Fibroblast of skin of left biceps (primary cell): ENCODE measurements around the gene FOXJ1.
A peak's percentile ranks its signal among the peaks of the same experiment; 100 is the strongest.
"Not testable (repeated sequence)": the region's sequence is repeated elsewhere in the genome, so short reads cannot be mapped to it uniquely, and the experiment has no call there.

ENCODE experiments used
- DNase-seq, 2 experiments: peaks; one replicate each; pipeline ENCODE4 v3.0.0-alpha.2; 2013; ENCODE audit warnings: low read depth in 2 of 2

The FOXJ1 gene, protein sequence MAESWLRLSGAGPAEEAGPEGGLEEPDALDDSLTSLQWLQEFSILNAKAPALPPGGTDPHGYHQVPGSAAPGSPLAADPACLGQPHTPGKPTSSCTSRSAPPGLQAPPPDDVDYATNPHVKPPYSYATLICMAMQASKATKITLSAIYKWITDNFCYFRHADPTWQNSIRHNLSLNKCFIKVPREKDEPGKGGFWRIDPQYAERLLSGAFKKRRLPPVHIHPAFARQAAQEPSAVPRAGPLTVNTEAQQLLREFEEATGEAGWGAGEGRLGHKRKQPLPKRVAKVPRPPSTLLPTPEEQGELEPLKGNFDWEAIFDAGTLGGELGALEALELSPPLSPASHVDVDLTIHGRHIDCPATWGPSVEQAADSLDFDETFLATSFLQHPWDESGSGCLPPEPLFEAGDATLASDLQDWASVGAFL

DNA sequence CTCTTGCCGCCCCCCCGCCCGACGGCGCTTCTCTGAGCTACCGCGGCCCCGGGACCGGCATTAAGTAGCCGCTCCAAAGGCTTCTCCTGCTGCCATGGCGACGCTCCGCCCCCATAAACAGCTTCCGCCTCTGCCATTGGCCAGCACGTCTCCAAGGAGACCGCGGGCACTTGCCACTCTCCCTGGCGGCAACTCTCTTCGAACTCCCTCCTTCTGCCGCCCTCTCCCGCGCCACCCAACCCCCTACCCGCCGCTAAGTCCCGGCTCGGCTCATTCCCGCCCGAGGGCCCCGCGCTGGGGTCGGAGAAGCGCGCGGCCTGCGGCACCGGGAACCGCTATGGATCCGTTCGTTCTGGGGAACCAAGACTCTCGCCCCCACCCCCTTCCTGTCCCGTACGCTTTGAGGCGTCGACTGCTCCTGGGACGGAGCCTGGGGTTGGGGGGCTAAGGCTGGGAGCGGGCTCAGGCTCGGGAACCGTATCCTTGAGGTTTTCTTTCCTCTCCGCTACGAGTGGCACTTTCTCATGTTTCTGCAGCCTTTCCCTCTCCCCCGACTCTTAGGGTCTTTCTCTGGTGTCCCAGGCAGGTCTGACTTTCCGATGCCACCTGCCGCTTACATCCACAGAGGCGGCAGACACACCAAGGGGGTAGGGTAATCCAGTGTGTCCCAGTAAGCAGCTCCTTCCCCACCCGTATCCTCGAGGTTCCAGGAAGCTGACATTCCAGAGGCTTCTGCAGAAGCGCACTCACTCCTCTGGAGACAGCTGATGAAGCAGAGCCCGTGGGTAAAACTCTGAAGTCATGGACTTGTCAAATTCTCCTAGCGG, at the start of gene FOXJ1:
Gene FOXJ1, minus strand, starts transcription at position 34 of the 827 bp plus-strand sequence. CDS start 850 bp downstream, outside the sequence.
- DNase-seq, result peak; percentile 19 to 34

DNA sequence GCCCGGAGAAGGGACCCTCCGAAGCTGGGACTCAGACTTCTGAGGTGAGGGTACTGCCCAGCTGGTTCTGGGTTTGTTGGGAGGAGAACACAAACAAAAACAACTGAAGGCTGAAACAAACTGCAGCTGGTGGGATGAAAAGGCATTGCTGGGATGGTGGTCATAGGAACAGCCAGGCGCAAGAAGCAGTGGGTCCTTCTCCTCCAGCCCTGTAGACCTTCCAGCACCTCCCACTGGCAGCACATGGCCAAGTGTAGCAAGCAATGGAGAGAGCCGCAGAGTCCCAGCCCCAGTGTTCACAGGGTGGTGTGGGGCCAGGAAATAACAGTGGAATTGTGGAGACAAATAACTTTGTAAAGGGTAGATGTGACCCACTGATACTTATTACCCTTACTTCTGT, 48.7 kb upstream of the FOXJ1 start:
- DNase-seq, result no peak

- no peak for DNase-seq
Measured at GRCh38 chr17:76189247-76189646, 48.2 kb upstream of the FOXJ1 start.

- no peak for DNase-seq
Measured at GRCh38 chr17:76188213-76189016, 47.4 kb upstream of the FOXJ1 start.

GRCh38 chr17:76186774-76187173, 45.7 kb upstream of the FOXJ1 start:
- DNase-seq, result not testable (repeated sequence)

DNA sequence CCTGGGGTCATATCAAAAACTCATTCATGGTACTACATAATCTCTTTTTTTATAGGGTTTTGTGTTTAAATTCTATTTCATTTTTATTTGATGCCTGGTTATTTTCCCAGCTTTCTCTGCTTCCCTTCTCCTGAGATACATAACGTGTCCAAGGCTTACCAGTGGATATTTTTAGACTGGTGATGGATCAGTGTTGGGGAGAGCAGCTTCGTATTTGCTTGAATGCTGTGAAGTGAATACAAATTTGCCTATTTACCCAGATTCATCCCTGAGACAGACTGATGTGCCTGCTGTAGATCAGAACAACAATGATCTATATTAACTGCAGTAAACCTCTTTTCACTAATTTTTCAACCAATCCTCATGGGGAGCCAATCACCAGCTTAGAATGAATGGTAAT, 43.2 kb upstream of the FOXJ1 start:
- no peak for DNase-seq

GRCh38 chr17:76182016-76182764, 41.1 kb upstream of the FOXJ1 start:
- DNase-seq, result peak; percentile 53 to 62

GRCh38 chr17:76179496-76180467, 38.7 kb upstream of the FOXJ1 start:
- DNase-seq, result no peak

DNA sequence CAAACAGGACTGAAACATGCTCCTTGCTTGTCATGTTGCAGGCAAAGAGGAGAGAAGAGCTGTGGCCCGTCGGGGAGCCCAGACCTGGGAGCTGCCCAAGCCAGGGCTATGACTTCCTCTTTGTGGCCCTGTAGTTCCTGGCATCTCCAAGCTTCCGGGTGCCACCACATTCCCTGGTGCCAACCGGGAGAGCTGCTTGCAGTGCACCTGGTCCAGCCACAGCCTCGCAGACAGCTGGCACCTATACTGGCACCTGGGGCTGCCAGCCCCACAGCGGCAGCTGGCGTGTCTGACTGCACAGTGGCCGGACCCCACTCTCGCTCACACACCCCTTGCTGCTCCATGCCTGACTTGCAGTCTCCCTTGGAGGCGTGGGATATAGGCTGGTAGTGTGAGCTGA, 37.1 kb upstream of the FOXJ1 start:
- no peak for DNase-seq

- DNase-seq, result no peak
Measured at GRCh38 chr17:76176701-76177574, 35.9 kb upstream of the FOXJ1 start.

DNA sequence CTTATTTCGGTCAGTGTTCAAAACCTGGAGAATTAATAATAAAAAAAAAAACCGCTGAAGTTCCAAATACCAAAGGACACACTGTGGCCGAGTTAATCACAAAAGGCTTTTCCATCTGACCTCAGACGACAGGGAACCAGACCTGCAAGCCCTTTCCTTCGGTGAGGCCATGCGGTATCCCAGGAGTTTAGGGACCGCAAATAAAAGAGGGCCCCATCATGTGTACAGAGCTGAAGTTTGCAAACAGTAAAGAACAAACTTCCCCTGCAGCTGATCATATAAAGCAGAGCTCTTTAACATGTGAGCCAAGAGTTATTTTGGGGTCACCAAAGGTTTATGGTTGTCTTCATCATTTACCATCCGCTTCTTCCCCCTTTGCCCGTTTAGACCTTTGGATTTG, 33.0 kb upstream of the FOXJ1 start:
- no peak for DNase-seq

GRCh38 chr17:76173474-76173873, 32.4 kb upstream of the FOXJ1 start:
- no peak for DNase-seq

DNA sequence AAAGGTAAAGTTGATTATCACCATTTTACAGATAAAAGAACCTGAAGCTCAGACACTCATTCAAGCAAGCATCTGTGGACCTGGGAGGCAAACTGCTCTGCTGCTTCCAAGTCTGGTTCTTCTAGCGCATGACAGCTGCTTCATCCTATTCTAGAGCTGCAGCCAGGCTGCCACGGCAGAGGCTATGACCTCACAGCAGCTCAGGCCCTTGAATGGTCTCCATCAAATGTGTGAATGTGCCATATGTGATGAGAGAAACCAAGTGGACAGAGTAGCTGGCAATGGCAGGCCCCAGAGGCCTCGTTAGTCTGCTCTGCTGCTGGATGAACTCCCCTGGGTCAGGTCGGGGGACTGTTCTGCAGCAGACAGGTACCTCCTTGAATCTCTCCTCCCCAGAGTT, 30.7 kb upstream of the FOXJ1 start:
- no peak for DNase-seq

DNA sequence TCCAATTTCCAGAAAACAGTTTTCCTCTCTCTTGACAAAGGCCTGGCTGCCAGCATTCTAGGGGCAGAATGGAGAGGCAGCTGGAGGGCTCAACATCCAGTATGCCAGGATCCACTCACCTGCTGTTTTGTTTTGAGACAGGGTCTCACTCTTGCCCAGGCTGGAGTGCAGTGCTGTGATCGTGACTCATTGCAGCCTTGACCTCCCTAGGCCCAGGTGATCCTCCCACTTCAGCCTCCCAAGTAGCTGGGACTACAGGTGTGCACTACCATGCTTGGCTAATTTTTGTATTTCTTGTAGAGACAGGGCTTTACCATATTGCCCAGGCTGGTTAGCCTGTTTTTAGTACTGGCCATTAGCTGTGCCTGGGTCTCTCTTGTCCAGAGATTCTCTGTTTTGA, 29.1 kb upstream of the FOXJ1 start:
- no peak for DNase-seq

DNA sequence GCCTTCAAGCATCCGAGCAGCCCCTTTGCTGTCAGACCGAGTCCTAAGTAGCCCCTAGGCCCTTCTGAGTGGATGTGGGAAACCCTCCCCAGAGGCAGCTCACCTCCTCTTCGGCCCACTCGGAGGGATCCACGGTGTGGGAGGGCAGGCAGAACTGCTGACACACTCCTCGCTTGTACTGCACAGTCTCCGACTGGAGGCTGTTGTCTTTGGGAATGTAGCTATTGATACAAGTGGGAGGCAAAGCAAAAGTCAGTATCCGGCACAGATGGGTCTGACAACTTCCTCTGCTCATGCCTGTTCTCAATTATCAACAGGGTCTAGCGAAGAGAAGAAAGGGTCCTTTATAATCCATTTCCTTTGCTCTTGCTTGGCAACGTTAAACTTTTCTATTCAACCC, 25.9 kb upstream of the FOXJ1 start:
- no peak for DNase-seq

DNA sequence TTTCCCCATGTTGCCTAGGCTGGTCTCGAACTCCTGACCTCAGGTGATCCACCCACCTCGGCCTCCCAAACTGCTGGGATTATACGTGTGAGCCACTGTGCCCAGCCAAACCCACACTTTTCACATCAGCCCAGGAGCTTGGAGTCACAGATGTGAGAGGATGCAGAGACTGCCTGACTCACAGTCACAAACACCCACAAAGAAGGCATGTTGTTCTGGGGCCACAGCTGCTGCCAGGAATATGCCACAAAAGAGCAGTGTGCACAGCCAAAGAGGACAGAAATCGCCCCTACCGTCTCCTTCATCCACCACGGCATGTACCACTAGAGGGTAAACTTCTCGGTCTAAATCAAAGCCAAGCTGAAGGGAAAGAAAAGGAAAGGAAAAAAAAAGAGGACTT, 25.1 kb upstream of the FOXJ1 start:
- DNase-seq, result no peak

GRCh38 chr17:76164331-76164730, 23.3 kb upstream of the FOXJ1 start:
- DNase-seq, result no peak

GRCh38 chr17:76163919-76164318, 22.9 kb upstream of the FOXJ1 start:
- no peak for DNase-seq

DNA sequence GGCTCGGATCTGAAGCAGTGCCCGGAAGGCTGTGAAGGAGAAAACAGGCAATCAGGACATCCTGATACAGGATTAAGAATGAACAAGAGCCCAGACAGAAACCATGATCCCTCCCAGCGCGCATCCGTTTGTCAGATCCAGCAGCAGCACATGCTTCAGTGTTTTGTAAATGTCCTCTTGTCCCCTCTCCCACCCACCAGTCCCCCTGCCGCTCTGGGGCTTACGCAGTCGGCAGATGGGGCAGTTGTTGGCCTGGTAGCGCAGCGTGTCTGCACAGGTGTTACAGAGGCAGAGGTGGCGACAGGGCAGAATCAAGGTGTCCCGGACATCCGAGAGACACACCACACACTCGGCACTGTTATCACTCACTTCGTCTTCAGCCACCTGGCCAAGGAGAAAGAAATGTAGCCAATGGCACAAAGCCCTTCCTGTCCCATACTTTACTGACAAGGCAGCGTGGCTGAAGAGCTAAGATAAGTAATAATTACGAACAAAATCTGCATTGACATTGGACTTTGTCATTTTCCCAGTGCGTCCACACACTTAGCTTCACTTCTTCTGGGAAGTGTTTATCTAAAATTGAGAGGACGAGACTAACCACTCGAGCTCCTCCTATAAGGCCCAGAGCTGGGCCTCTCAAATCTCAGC, 20.7 kb upstream of the FOXJ1 start:
- no peak for DNase-seq
